Putamen (tissue), 1 donor: Measurements from ENCODE around the gene MPP3.
"Not testable (repeated sequence)": the region's sequence is repeated elsewhere in the genome, so short reads cannot be mapped to it uniquely, and the experiment has no call there.

Source experiments
- DNase-seq: peaks from one replicate; pipeline ENCODE4 v3.0.0-alpha.2; 2016; ENCODE audit warnings: low spot score

The MPP3 gene

GRCh38 chr17:43832976-43833829, at the start of gene MPP3:
TSS of gene MPP3 (minus strand) at chr17:43833146. CDS start at chr17:43831906, 1,240 bp downstream.
- DNase-seq: peak; percentile 54

- DNase-seq: no peak
Measured at GRCh38 chr17:43881758-43882505, 49.0 kb upstream of the MPP3 start.

GRCh38 chr17:43881181-43881580, 48.2 kb upstream of the MPP3 start:
- DNase-seq: no peak

- DNase-seq: no peak
Measured at GRCh38 chr17:43880420-43880991, 47.6 kb upstream of the MPP3 start.

- DNase-seq: no peak
Measured at GRCh38 chr17:43879723-43880419, 46.9 kb upstream of the MPP3 start.

- peak; percentile 39 for DNase-seq
Measured at GRCh38 chr17:43878260-43879175, 45.6 kb upstream of the MPP3 start.

GRCh38 chr17:43877451-43878155, 44.7 kb upstream of the MPP3 start:
- DNase-seq: no peak

- DNase-seq: no peak
Measured at GRCh38 chr17:43877031-43877430, 44.1 kb upstream of the MPP3 start.

- no peak for DNase-seq
Measured at GRCh38 chr17:43875476-43876147, 42.7 kb upstream of the MPP3 start.

GRCh38 chr17:43874293-43874692, 41.3 kb upstream of the MPP3 start:
- DNase-seq: no peak

- DNase-seq: no peak
Measured at GRCh38 chr17:43873815-43874214, 40.9 kb upstream of the MPP3 start.

GRCh38 chr17:43873091-43873490, 40.1 kb upstream of the MPP3 start:
- DNase-seq: no peak

GRCh38 chr17:43871946-43872690, 39.2 kb upstream of the MPP3 start:
- DNase-seq: no peak

GRCh38 chr17:43869031-43869430, 36.1 kb upstream of the MPP3 start:
- not testable (repeated sequence) for DNase-seq

- DNase-seq: no peak
Measured at GRCh38 chr17:43868226-43868994, 35.5 kb upstream of the MPP3 start.

GRCh38 chr17:43864161-43864984, 31.4 kb upstream of the MPP3 start:
- DNase-seq: no peak

GRCh38 chr17:43861960-43862359, 29.0 kb upstream of the MPP3 start:
- DNase-seq: no peak
